ENCODE data around the gene TMEM273.

Gene TMEM273

GRCh38 chr10:49175587-49176309 is 12.4 kb downstream of the TMEM273 start:
- no peak for DNase-seq

- DNase-seq = no peak
Measured at GRCh38 chr10:49174926-49175500, 13.2 kb downstream of the TMEM273 start.

GRCh38 chr10:49174261-49174925 is 13.8 kb downstream of the TMEM273 start:
- DNase-seq = no peak

GRCh38 chr10:49173853-49174252 is 14.3 kb downstream of the TMEM273 start:
- DNase-seq = no peak

GRCh38 chr10:49173201-49173772 is 14.9 kb downstream of the TMEM273 start:
- DNase-seq = no peak

- no peak for DNase-seq
Measured at GRCh38 chr10:49172777-49173132, 15.4 kb downstream of the TMEM273 start.

GRCh38 chr10:49172061-49172776 is 16.0 kb downstream of the TMEM273 start:
- DNase-seq = no peak

GRCh38 chr10:49171326-49172060 is 16.7 kb downstream of the TMEM273 start:
- DNase-seq = no peak

- no peak for DNase-seq
Measured at GRCh38 chr10:49170632-49171325, 17.4 kb downstream of the TMEM273 start.

GRCh38 chr10:49169776-49170175 is 18.4 kb downstream of the TMEM273 start:
- no peak for DNase-seq

GRCh38 chr10:49168831-49169500 is 19.2 kb downstream of the TMEM273 start:
- DNase-seq = no peak

GRCh38 chr10:49168171-49168540 is 20.0 kb downstream of the TMEM273 start:
- no peak for DNase-seq

- DNase-seq = no peak
Measured at GRCh38 chr10:49167425-49168170, 20.6 kb downstream of the TMEM273 start.

GRCh38 chr10:49166484-49167400 is 21.4 kb downstream of the TMEM273 start:
- no peak for DNase-seq

GRCh38 chr10:49165821-49166483 is 22.2 kb downstream of the TMEM273 start:
- no peak for DNase-seq

GRCh38 chr10:49165259-49165658 is 22.9 kb downstream of the TMEM273 start:
- no peak for DNase-seq

GRCh38 chr10:49164559-49165188 is 23.5 kb downstream of the TMEM273 start:
- no peak for DNase-seq

GRCh38 chr10:49163741-49164140 is 24.4 kb downstream of the TMEM273 start:
- no peak for DNase-seq
